ENCODE data around the gene ARHGAP31. TPM values are rescaled to one million over a fixed set of nuclear protein-coding genes. Genes with fewer than 3 reads are reported as not detected.

Gene ARHGAP31
- total and polyA plus RNA-seq, 5 donors, result 14.6 to 52.3 (median 45.1) TPM

DNA sequence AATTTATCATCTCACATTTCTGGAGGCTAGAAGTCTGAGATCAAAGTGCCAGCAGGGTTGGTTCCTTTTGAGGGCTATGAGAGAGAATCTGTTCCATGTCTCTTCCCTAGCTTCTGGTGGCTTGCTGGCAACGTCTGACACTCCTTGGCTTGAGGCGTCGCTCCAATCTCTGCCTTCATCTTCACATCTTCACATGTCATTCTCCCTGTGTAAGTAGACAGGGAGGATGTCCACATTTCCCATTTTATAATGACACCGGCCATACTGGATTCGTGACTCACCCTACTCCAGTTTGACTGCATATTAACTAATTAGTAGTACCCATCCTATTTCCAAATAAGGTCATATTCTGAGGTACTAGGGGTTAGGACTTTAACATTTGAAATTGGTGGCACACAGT lies 17.5 kb upstream of the ARHGAP31 start:
- Histone ChIP-seq H3K27me3 (ENCODE audit: control insufficient read depth, insufficient read depth) (no peaks in the 10 kb centered on the region), H3K9me3 (ENCODE audit: control insufficient read depth, low read length) (no peaks in the 10 kb centered on the region), H3K27ac (ENCODE audit: low read length) (no peak overlapping the region), H3K4me1 (ENCODE audit: control insufficient read depth, insufficient read depth, low read length) (peaks cover 4% of the 10 kb centered on the region), H3K4me3 (ENCODE audit: low read length) (no peak overlapping the region)
- ATAC-seq (no peak), DNase-seq (no peak)
- 67% methylated on average over 5 of the region's 5 CpGs for WGBS
- intact Hi-C loops (cut with DNase I), result loop anchor here in 1 of 4 donors (10.0 kb wide), 2 partner anchors 188 to 408 kb away; partner anchors contain the start of genes POGLUT1 and TMEM39A

DNA sequence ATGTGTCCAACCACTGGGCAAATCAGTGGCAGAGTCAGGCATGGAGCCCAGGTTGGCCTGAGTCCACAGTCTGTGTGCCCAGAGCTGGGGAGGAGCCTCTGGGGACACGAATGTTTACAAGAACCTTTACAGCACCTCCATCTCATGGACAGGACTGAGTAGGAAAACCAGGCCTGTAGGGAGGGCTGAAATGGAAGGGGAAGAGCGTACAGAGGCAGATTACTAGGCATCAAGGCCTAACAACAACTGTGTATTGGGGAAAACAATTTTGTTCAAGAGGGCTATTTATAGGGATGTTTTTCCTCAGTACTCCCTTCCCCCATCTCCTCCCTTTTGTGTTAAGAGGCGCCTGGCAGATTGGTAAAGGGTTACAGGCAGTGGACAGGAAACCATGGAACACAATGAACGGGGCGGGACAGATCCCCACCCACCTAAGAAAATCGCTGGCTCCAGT lies 15.1 kb upstream of the ARHGAP31 start:
- H3K27me3 ChIP-seq (ENCODE audit: control insufficient read depth, insufficient read depth), result no peaks in the 10 kb centered on the region
- no peak overlapping the region for H3K4me3 ChIP-seq (ENCODE audit: low read length)
- ATAC-seq, result peak; percentile 91 to 96
- peak overlapping the region; percentile 94 for H3K27ac ChIP-seq (ENCODE audit: low read length)
- WGBS, result 33% methylated on average over 6 of the region's 6 CpGs
- H3K9me3 ChIP-seq (ENCODE audit: control insufficient read depth, low read length), result no peaks in the 10 kb centered on the region
- DNase-seq, result peak; percentile 68 to 86 (median 83)
- intact Hi-C loops (cut with DNase I), result loop anchor here in 1 of 4 donors (10.0 kb wide), 2 partner anchors 186 to 406 kb away; partner anchors contain the start of genes POGLUT1 and TMEM39A
- H3K4me1 ChIP-seq (ENCODE audit: control insufficient read depth, insufficient read depth, low read length), result peaks cover 4% of the 10 kb centered on the region

DNA sequence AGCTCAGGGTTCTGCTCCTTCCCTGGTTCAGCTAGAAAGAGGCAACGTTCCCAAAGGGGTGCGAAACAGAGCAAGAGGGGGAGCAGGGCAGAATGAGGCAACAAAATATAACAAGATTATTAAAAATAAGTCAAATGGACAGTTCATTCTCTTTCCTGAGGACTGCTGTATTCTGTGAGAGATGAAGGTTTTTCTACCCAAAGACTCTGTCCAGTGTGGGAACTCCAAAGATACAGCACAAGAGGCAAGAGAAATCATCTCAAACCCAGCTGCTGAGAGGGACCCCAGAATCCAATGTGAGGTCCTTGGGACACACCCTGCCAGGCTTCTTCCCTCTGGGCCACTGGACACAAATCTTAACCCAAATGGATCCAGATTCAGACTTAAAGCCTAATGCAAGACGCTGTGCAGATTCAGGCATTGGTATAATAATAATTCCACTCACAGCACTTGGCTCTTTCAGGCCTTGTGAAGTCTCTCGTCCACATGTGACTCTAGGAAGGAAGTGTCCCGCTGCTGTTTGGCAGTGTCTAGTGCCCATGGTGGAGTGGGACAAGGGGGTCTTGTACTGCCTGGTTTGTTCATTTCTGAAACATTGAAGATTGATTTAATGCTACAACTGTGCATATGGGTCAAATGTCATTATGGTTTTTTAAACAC lies 14.5 kb upstream of the ARHGAP31 start:
- ATAC-seq, result peak; percentile 39 to 40
- DNase-seq, result no peak
- Histone ChIP-seq H3K4me1 (ENCODE audit: control insufficient read depth, insufficient read depth, low read length) (peaks cover 4% of the 10 kb centered on the region), H3K27me3 (ENCODE audit: control insufficient read depth, insufficient read depth) (no peaks in the 10 kb centered on the region), H3K9me3 (ENCODE audit: control insufficient read depth, low read length) (no peaks in the 10 kb centered on the region), H3K27ac (ENCODE audit: low read length) (peak overlapping the region; percentile 94), H3K4me3 (ENCODE audit: low read length) (no peak overlapping the region)
- intact Hi-C loops (cut with DNase I), result loop anchor here in 1 of 4 donors (10.0 kb wide), 2 partner anchors 185 to 405 kb away; partner anchors contain the start of genes POGLUT1 and TMEM39A
- 51% methylated on average over 5 of the region's 5 CpGs for WGBS

DNA sequence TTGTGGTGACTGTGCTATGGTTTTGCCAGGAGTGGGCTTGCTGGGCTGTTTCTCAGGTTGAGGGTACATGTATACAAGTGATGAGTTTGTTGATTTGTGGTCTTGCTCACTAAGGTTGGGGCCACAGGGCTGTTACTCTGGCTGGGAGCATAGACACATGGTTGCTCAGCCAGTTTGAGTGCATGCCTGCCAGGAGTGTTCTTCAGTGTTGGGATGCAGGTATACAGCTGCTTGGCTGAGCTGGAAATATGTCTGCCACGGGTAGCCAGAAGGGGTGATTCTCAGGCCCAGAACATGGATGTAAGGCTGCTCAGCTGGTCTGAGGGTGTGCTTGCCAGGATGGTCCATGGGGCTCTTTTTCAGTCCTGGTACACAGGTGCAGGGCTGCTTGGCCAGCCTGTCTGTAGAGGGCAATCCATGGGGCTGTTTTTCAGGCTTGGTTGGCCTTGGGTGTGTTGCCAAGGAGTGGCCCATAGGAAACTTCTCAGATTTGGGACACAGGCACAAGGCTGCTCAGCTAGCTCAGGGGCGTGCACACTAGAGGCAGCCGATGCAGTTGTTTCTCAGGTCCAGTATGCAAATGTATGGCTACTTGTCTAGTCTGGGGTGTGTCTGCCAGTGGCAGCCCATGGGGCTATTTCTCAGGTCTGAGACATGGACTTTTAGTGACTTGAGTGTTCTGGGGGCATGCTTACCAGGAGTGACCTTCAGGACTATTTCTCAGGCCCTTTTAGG lies 5.3 kb upstream of the ARHGAP31 start:
- no peak for DNase-seq
- intact Hi-C loops (cut with DNase I), result no loop called here
- no peak for ATAC-seq
- Histone ChIP-seq H3K4me1 (ENCODE audit: control insufficient read depth, insufficient read depth, low read length) (peaks cover 2% of the 10 kb centered on the region), H3K4me3 (ENCODE audit: low read length) (no peak overlapping the region), H3K27ac (ENCODE audit: low read length) (no peak overlapping the region), H3K9me3 (ENCODE audit: control insufficient read depth, low read length) (no peaks in the 10 kb centered on the region), H3K27me3 (ENCODE audit: control insufficient read depth, insufficient read depth) (no peaks in the 10 kb centered on the region)
- 96% methylated on average over 3 of the region's 3 CpGs for WGBS

DNA sequence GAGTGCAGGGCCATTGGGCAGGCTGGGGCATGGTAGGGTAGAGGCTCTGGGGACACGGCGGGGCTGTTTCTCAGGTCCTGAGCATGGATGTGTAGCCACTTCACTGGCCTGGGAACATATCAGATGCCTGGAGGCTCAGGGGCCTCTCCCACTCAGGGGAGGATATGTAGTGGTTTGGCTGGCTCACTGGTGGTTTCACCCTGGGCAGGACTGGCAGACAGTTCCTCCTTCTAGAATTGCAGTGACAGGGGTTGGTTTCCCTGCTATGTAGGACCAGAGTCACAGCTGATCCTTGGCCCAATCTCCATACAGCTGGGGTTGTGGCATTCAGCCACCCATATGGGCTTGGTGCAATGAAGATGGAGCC lies 4.8 kb upstream of the ARHGAP31 start:
- H3K4me3 ChIP-seq (ENCODE audit: low read length), result no peak overlapping the region
- 96% methylated on average over 2 of the region's 2 CpGs for WGBS
- no peaks in the 10 kb centered on the region for H3K9me3 ChIP-seq (ENCODE audit: control insufficient read depth, low read length)
- no peaks in the 10 kb centered on the region for H3K27me3 ChIP-seq (ENCODE audit: control insufficient read depth, insufficient read depth)
- ATAC-seq, result no peak
- H3K4me1 ChIP-seq (ENCODE audit: control insufficient read depth, insufficient read depth, low read length), result peaks cover 2% of the 10 kb centered on the region
- H3K27ac ChIP-seq (ENCODE audit: low read length), result no peak overlapping the region
- intact Hi-C loops (cut with DNase I), result no loop called here
- no peak for DNase-seq

DNA sequence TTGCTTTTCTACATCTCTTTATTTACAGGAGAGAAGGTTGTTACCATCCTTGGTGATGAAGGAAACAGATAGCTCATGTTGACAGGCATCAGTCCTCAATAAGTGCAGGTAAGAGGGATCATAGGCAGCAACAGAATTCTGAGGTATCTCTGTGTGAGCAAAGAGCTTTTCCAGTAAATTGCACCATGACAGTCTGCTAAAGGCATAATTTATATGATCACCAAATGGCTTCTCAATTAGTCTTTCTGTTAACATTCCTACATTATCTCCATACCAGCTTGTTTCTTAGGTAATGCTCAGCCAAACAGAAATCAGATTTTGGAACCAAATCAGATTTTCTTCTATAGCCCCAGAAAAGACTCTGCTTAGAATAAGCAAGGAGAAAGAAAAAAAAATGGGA lies 3.6 kb upstream of the ARHGAP31 start:
- no peak for ATAC-seq

DNA sequence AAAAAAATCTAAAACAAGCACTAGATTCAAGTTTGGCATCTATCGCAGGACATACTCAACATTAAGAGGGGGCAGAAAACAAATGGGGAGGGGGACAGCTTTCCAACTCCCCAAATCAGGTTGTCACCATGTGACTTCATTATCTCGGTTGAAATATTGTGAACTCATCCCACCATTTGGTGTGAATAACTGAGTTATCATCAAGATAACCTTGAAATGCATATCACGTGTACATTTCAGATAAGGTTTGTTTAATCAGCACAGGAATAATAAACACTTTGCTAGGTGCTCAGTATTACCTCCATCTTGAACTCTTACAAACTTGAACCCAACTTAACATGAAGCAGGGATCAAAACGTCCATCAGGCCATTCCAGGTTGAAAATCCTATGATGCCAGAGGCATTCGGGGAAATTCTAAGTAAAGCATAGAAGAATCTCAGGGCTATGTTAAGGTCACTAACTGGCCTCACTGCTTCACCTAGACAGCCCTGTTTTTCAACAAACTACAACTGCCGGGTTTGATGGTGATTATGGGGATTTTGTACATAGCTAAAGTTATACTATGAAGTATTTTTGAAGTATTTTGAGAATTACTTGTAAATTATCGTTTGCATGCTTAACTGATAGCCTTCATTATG lies 3.0 kb upstream of the ARHGAP31 start:
- Histone ChIP-seq H3K4me3 (ENCODE audit: low read length) (no peak overlapping the region), H3K27ac (ENCODE audit: low read length) (no peak overlapping the region), H3K9me3 (ENCODE audit: control insufficient read depth, low read length) (no peaks in the 10 kb centered on the region), H3K4me1 (ENCODE audit: control insufficient read depth, insufficient read depth, low read length) (peaks cover 2% of the 10 kb centered on the region), H3K27me3 (ENCODE audit: control insufficient read depth, insufficient read depth) (no peaks in the 10 kb centered on the region)
- DNase-seq, result no peak
- ATAC-seq, result no peak
- 72% methylated on average over 7 of the region's 7 CpGs for WGBS
- intact Hi-C loops (cut with DNase I), result loop anchor here in 2 of 4 donors (10.0 kb wide), 2 partner anchors 54 to 174 kb away; partner anchors contain the start of genes POGLUT1 (in 1 of the 2) and TMEM39A (in 1 of the 2)

More for the DNA sequence above, 3.6 kb upstream of the ARHGAP31 start:
- Histone ChIP-seq H3K9me3 (ENCODE audit: control insufficient read depth, low read length) (no peaks in the 10 kb centered on the region), H3K4me3 (ENCODE audit: low read length) (no peak overlapping the region), H3K27me3 (ENCODE audit: control insufficient read depth, insufficient read depth) (no peaks in the 10 kb centered on the region), H3K27ac (ENCODE audit: low read length) (no peak overlapping the region), H3K4me1 (ENCODE audit: control insufficient read depth, insufficient read depth, low read length) (peaks cover 2% of the 10 kb centered on the region)
- no peak for DNase-seq
- intact Hi-C loops (cut with DNase I), result loop anchor here in 2 of 4 donors (10.0 kb wide), 2 partner anchors 54 to 174 kb away; partner anchors contain the start of genes POGLUT1 (in 1 of the 2) and TMEM39A (in 1 of the 2)

DNA sequence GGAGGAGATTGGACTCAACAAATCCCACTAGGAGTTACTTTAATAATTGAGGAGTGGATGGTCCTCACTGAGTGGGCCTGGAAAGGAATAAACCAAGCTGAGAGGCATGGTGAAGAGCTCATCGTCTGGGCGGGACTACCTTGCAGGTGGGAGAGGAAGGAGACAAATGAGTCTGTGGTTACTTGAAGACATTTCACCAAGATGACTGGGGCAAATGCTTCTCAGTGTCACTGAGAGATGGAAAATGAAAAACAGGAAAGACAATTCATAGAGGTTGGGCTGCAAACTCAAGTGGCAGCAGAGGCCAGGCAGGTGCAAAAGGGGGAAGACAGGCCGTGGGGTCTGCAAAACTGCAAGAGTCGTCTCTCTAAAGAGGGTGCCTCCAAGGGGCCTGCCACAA lies 1.5 kb upstream of the ARHGAP31 start:
- Histone ChIP-seq H3K9me3 (ENCODE audit: control insufficient read depth, low read length) (no peaks in the 10 kb centered on the region), H3K4me1 (ENCODE audit: control insufficient read depth, insufficient read depth, low read length) (peaks cover 8% of the 10 kb centered on the region), H3K27ac (ENCODE audit: low read length) (no peak overlapping the region), H3K27me3 (ENCODE audit: control insufficient read depth, insufficient read depth) (no peaks in the 10 kb centered on the region), H3K4me3 (ENCODE audit: low read length) (no peak overlapping the region)
- DNase-seq, result no peak
- intact Hi-C loops (cut with DNase I), result loop anchor here in 2 of 4 donors (10.0 kb wide), 2 partner anchors 52 to 172 kb away; partner anchors contain the start of genes POGLUT1 (in 1 of the 2) and TMEM39A (in 1 of the 2)
- ATAC-seq, result no peak
- WGBS, result 86% methylated on average over 4 of the region's 4 CpGs

DNA sequence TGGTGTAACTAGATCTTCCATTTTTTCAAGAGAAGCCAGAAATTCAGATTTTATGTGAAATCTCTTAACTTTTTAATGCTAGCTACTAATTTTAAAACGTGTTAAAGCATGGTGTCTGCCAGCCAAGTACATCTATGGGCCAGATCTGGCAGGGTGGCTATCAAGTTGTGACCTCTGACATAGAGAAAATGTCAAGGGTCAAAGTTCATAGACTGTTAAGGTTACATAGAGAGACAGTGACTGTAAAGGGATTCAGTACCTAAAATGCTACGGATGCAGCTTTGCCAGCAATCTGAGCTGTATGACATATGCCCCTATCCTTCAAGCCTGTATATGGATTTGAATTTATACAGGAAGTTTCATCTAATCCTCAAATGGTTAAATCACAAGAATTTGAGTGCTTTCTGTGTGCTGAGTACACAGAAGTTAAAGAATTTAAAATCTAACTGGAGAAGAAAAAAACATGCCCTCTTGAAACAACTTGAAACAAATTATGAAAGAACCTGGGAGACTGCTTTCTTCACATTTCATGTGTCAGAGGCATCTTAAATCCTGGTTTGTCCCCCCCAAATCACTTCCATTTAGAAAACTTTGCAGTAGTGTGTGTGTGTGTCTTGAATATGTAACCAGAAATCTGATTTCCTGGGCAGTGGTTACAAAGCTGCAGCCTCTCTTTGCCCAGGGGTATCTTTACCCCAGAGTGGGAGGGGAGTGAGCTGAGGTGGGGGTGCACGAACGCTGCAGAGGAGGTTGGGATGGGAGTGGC lies 895 bp upstream of the ARHGAP31 start:
- H3K27me3 ChIP-seq (ENCODE audit: control insufficient read depth, insufficient read depth), result no peaks in the 10 kb centered on the region
- no peak for ATAC-seq
- peaks cover 13% of the 10 kb centered on the region for H3K4me1 ChIP-seq (ENCODE audit: control insufficient read depth, insufficient read depth, low read length)
- no peak for DNase-seq
- intact Hi-C loops (cut with DNase I), result loop anchor here in 2 of 4 donors (10.0 kb wide), 2 partner anchors 52 to 172 kb away; partner anchors contain the start of genes POGLUT1 (in 1 of the 2) and TMEM39A (in 1 of the 2)
- no peaks in the 10 kb centered on the region for H3K9me3 ChIP-seq (ENCODE audit: control insufficient read depth, low read length)
- H3K4me3 ChIP-seq (ENCODE audit: low read length), result peak overlapping the region; percentile 86
- WGBS, result 22% methylated on average over 4 of the region's 4 CpGs
- peak overlapping the region; percentile 99 for H3K27ac ChIP-seq (ENCODE audit: low read length)

Data from right cardiac atrium (tissue), 5 donors.